ENCODE results near the gene PRICKLE4.
"Not testable (repeated sequence)": the region's sequence is repeated elsewhere in the genome, so short reads cannot be mapped to it uniquely, and the experiment has no call there.

Gene PRICKLE4

DNA sequence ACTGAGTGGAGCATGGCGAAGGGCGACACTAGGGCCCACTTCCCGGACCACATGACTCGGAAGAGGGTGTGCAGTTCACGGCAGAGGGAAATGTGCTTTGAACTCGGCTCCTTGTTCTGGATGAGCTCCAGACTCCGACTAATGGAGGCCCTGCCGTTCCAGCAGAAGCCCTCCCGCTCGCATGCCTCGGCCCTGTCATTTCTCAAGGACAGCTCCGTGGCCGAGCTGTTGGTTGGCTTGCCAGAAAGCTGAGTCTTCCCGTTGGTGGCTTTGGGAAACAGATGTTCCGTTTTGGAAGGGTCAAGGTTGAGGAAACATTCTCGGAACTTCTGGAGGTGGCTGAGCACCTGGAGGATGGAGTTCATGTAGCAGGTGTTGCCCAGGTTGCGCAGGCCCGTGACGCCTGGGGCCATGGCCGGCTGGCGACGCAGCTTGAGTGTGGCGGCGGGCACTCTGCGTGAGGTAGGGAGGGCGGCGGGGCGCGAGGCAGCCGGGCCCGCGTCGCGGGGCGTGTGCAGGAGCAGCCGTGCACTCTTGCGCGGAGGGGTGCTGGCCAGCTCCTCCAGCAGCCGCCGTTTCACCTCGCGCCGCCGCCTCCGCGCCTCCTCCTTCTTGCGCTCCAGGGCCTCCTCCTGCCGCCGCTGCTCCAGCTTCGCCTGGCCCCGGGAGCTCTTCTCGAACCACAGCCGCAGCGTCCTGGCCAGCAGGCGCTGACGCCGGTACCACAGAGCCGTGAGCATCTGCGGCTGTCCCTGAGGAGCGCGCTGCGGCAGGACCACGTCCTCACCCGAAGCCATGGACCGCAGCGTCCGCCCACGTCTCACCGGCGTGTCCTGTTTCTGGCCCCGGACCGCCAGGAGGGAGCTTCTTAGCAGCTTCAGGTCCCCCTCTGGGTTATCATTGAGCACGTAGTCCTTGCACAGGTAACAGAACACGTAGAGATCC is 25.5 kb downstream of the PRICKLE4 start:
- DNase-seq: no peak

- no peak for DNase-seq
Measured at GRCh38 chr6:41811095-41811494, 30.5 kb downstream of the PRICKLE4 start.

GRCh38 chr6:41811946-41812345 is 31.4 kb downstream of the PRICKLE4 start:
- DNase-seq: not testable (repeated sequence)

DNA sequence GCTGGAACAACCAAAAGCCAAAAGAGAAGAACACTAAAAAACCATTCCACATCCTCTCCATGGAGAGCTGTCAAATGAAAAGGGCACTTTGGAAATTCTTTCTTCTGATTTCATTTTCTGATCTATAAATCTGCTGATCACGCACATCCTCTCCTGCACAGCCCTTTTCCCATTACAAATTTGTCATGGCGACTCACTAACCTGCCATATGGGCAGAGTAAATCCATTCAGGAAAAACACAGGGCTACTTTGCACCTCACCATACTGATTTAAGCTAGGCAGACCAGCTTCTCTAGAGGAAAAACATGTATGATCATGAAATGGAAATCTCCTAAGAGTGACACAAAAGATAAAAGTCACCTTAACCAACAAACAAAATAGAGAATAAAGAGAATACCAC is 32.9 kb downstream of the PRICKLE4 start:
- DNase-seq: no peak

GRCh38 chr6:41813956-41814355 is 33.4 kb downstream of the PRICKLE4 start:
- no peak for DNase-seq

GRCh38 chr6:41814629-41815028 is 34.0 kb downstream of the PRICKLE4 start:
- DNase-seq: no peak

DNA sequence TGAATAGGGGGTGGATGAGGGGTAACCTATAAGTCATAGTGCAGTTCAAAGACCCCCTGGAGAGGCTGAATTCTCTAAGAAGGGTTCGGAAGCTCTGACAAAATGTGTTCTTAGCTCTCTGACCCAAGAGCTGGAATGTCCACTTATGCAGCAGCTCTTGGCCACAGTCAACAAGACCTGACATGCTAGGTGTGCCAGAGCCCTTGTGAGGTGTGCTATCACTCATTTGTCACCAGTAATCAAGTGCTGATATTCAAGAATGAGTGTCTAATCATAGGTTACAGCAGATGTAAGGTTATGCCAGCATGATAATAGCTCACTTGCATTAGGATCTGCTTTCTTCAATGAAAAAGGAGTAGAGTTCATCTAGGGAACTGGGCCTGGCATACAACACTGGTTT is 35.0 kb downstream of the PRICKLE4 start:
- DNase-seq: no peak

- DNase-seq: no peak
Measured at GRCh38 chr6:41818271-41819054, 37.9 kb downstream of the PRICKLE4 start.

DNA sequence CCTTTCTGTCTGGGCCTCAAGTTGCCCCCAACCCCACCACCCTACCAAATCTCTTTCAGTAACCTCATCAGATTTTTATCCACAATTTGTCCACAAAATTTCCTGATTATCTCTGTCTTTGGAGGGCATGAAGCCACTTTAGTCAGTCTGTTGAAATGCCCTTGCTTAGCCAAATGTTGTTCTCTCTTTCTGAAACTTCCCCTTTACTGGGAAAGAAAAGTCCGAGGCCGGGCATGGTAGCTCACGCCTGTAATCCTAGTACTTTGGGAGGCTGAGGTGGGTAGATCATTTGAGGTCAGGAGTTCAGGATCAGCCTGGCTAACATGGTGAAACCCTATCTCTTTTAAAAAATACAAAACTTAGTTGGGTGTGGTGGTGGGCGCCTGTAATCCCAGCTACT is 40.7 kb downstream of the PRICKLE4 start:
- no peak for DNase-seq

DNA sequence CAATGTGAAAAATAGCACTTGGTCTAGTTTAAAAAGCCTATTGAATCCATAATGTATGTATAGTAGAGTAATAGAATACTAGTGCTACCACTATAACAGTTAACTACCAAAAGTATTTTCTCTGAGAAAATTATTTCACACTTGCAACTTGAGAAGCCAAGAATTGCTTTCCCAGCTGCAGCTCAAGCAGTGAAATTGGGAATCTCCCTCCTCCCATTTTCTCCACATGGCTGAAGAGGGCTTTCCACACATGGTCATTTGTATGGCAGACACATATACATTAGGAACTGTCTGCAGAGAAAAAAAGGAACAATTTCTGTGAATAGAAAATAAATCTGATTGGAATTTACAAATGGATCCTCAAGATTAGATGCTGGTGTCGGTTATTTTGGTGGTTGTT is 41.4 kb downstream of the PRICKLE4 start:
- DNase-seq: no peak

DNA sequence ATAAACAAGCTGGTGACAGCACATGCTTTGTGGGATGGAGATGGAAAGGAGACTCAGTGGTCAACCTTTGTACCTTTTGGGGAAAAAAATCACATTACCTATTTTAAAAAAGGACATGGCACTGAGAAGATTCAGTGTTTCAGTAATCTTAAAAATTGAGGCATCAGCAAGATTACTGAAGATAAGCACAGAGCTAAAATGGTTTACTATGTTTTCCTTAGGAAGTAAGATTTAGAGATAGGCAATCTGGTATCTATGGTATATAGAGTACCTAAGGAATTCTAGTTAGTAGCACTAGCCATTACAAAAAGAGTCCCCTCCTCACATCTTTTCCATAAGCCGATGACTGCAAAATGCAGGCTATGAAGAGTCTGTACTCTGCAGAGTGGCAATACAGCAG is 42.6 kb downstream of the PRICKLE4 start:
- DNase-seq: no peak

- no peak for DNase-seq
Measured at GRCh38 chr6:41824571-41825569, 44.3 kb downstream of the PRICKLE4 start.

DNA sequence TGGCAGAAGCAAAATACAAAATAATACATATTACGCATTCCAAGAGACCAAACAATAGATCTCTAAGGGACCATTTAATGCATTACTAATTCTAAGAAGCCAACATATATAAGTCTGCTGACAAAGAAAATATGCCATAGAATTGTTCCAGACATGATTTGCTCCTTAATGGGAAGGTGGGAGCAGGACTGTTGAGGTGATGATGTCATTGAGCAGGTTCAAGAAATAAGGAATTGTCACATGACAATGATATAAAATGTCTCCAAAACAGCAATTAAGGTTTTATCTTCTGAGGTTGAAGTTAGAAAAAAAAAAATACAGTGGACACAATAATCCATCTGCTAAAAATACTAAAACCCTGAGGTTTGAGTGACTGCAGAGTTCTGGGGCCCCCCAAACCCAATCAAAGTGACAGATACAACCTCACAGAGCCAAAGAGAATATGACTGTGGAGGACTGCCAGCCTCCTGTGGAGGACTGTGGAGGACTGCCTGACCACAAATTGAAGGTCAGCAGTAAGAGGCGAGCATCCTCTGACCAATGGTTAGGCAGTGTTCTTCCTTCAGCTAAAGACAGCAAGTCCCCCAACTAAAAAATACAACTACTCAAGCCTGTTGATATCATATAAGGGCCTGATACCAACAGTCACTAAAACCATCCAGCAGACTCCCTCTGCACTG is 45.9 kb downstream of the PRICKLE4 start:
- DNase-seq: no peak

DNA sequence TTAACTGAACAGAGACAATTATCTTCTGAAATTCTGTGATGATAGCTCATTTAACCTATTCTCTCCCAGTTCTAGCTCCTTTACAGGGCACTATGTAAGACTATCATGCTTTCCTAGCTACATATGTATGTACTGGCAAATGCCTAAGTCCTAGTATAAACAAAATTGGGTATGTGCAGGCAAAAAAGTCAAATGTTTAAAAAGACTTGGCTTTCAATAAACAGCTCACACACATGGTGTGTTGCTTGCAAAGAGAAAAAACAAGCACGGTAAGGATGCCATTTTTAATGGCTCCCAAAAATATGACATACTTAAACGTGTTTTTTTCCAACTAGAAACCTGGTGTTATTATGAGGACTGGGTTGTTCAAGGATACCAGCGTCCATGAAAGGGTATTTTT is 51.7 kb downstream of the PRICKLE4 start:
- no peak for DNase-seq

DNA sequence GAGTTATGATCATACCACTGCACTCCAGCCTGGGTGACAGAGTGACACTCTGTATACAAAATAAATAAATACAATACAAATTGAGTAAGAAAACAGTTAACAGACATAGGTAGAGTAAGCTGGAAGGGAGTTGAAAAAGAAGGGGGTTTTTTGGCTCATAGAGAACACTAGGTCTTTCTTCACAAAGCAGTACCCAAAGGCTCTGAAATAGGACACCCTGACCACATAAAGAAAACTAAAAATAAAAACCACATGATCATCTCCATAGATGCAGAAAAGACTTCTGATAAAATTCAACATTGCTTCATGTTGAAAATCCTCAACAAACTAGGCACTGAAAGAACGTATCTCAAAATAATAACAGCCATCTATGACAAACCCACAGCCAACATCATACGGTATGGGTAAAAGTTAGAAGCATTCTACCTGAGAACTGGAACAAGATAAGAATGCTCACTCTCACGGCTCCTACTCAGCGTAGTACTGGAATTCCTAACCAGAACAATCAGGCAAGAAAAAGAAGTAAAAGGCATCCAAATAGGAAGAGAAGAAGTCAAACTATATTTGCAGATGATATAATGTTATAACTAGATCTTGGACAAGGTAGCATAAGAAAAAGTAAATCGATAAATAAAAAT is 55.6 kb downstream of the PRICKLE4 start:
- no peak for DNase-seq

DNA sequence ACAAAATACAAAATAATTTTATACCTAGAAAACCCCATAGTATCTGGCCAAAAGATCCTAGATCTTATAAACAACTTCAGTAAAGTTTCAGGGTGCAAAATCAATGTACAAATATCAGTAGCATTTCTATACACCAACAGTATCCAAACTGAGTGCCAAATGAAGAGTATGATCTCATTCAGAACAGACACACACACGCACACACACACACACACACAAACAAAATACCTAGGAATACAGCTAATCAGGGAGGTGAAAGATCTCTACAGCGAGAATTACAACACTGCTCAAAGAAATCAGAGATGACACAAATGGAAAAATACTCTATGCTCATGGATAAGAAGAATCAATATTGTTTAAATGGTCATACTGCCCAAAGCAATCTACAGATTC is 56.1 kb downstream of the PRICKLE4 start:
- no peak for DNase-seq

Data from kidney glomerular epithelial cell (primary cell).